K562 (cell line): ENCODE measurements around the gene AMT. TPM values are rescaled to one million over a fixed set of nuclear protein-coding genes. Genes with fewer than 3 reads are reported as not detected.

ENCODE experiments used
- ATAC-seq: fragments of 200-7000 bp; cut with Tn5 transposase; 3 replicates; pipeline ENCODE4 v1.9.1; 2020; ENCODE audit warnings: moderate library complexity
- BruUV-seq: library from RNA; stranded (reverse); fragments of 400-500 nt; replicated peaks from 2 replicates; lab custom pipeline; 2021; lab: Mats Ljungman, UMichigan
- CTCF ChIA-PET: fragments of 300-600 bp; formaldehyde crosslinking; extraction: SDS; loops from one replicate; lab custom pipeline; 2021; ENCODE audit warnings: low intra/inter-chr PET ratio; lab: Yijun Ruan, JAX
- POLR2A ChIA-PET: fragments of 300-600, 350-650 bp; sonication (Branson Sonifier 250); formaldehyde crosslinking; extraction: SDS; loops from one replicate; lab custom pipeline; 2021; ENCODE audit warnings: antibody characterized with exemption, inconsistent platforms; lab: Yijun Ruan, JAX
- DNase-seq, 4 experiments: peaks; one replicate each; pipeline versions ENCODE4 v3.0.0 to v3.0.0-alpha.2; 2011 to 2018; ENCODE audit warnings: low spot score in 3 of 4, mixed read lengths in 3 of 4; ENCODE audit errors: extremely low read depth in 1 of 4
- FAIRE-seq: peaks from 2 replicates; lab custom pipeline; 2011; peaks lifted over from hg19 to GRCh38; lab: Jason Lieb, UNC
- H2AFZ ChIP-seq: 2 replicates; pipeline ENCODE4 v1.6.0; 2011; ENCODE audit warnings: low read depth, low read length, control low read depth, inconsistent platforms
- H3K27ac ChIP-seq: fragments of 200-600 bp; 3 replicates; pipeline ENCODE4 v1.8.0; 2011; ENCODE audit warnings: low read depth, mild to moderate bottlenecking, control low read depth, inconsistent platforms, low read length, moderate library complexity, mixed read lengths; ENCODE audit errors: extremely low read depth
- H3K27me3 ChIP-seq, 2 experiments: fragments of 300-600 bp in 1 of 2; 2 replicates in 1 of 2; 3 replicates in 1 of 2; pipeline versions ENCODE4 v1.6.0 to v1.8.0; 2011; ENCODE audit warnings: inconsistent platforms in 2 of 2, low read length in 2 of 2, mild to moderate bottlenecking in 1 of 2, mixed read lengths in 1 of 2, moderate library complexity in 1 of 2; ENCODE audit not compliant: control insufficient read depth in 2 of 2, insufficient read depth in 2 of 2
- H3K36me3 ChIP-seq: fragments of 300-600 bp; 3 replicates; pipeline ENCODE4 v1.8.0; 2011; ENCODE audit warnings: mild to moderate bottlenecking, low read length, inconsistent platforms; ENCODE audit not compliant: control insufficient read depth, insufficient read depth
- H3K4me1 ChIP-seq, 2 experiments: fragments of 200-600 bp in 1 of 2; replicated peaks in 1 of 2; 2 replicates in 1 of 2; 3 replicates in 1 of 2; pipeline versions ENCODE4 v1.5.1 to v1.8.0; 2011; ENCODE audit warnings: inconsistent platforms in 2 of 2, low read length in 2 of 2, mild to moderate bottlenecking in 1 of 2, mixed read lengths in 1 of 2, moderate library complexity in 1 of 2; ENCODE audit not compliant: control insufficient read depth in 2 of 2, insufficient read depth in 2 of 2
- H3K4me2 ChIP-seq: 2 replicates; pipeline ENCODE4 v1.6.1; 2011; ENCODE audit warnings: low read length, control low read depth, inconsistent platforms, mixed read lengths; ENCODE audit not compliant: insufficient read depth
- H3K4me3 ChIP-seq: fragments of 200-600 bp; sonication (generic), shearing (Covaris generic); 2 replicates; pipeline ENCODE4 v1.5.1; 2016; ENCODE audit warnings: control low read depth, inconsistent platforms
- H3K79me2 ChIP-seq: fragments of 200-600 bp; 3 replicates; pipeline ENCODE4 v1.8.0; 2011; ENCODE audit warnings: low read length, inconsistent platforms; ENCODE audit not compliant: control insufficient read depth, insufficient read depth
- H3K9ac ChIP-seq, 2 experiments: 2 replicates each; pipeline versions ENCODE4 v1.6.0 to v1.6.1; 2011; ENCODE audit warnings: low read depth in 2 of 2, low read length in 2 of 2, control low read depth in 1 of 2, inconsistent platforms in 1 of 2, mild to moderate bottlenecking in 1 of 2, mixed read lengths in 1 of 2; ENCODE audit not compliant: insufficient read depth in 1 of 2
- H3K9me1 ChIP-seq: one replicate; pipeline ENCODE4 v1.6.0; 2011; ENCODE audit warnings: inconsistent platforms, mild to moderate bottlenecking, low read length, moderate library complexity; ENCODE audit not compliant: control insufficient read depth, insufficient read depth
- H3K9me3 ChIP-seq: replicated peaks from 2 replicates; pipeline ENCODE4 v1.5.1; 2011; ENCODE audit warnings: low read depth, low read length, inconsistent platforms; ENCODE audit not compliant: control insufficient read depth, insufficient read depth
- H4K20me1 ChIP-seq: replicated peaks from 2 replicates; pipeline ENCODE4 v1.6.1; 2011; ENCODE audit warnings: low read length, inconsistent platforms, mixed read lengths; ENCODE audit not compliant: control insufficient read depth, insufficient read depth
- ARNT ChIP-seq, 2 experiments: fragments of 450-650 bp; IDR thresholded peaks; 2 replicates each; pipeline ENCODE4 v1.6.1; 2016; ENCODE audit warnings: mild to moderate bottlenecking in 1 of 2
- C11orf30 ChIP-seq: fragments of 450-650 bp; IDR thresholded peaks from 2 replicates; pipeline ENCODE4 v1.6.1; 2016; ENCODE audit warnings: low read depth, mild to moderate bottlenecking
- CBFB ChIP-seq: sonication (generic); formaldehyde crosslinking; IDR thresholded peaks from 2 replicates; pipeline ENCODE4 v1.4.0; 2020; ENCODE audit warnings: mild to moderate bottlenecking, missing genetic modification reagents
- ETS2 ChIP-seq: IDR thresholded peaks from 2 replicates; pipeline ENCODE4 v1.6.1; 2016; ENCODE audit warnings: borderline replicate concordance, missing genetic modification characterization, mild to moderate bottlenecking, moderate library complexity, missing compliant biosample characterization; ENCODE audit not compliant: poor library complexity, severe bottlenecking
- GTF2E2 ChIP-seq: fragments of 200-800 bp; sonication (Bioruptor generic); IDR thresholded peaks from 2 replicates; pipeline ENCODE4 v1.6.1; 2016; ENCODE audit warnings: missing genetic modification characterization, missing compliant biosample characterization
- HOXB6 ChIP-seq: fragments of 250-450 bp; sonication (Bioruptor Pico); IDR thresholded peaks from 2 replicates; pipeline ENCODE4 v1.5.1; 2022; ENCODE audit warnings: mild to moderate bottlenecking, borderline replicate concordance
- KDM5B ChIP-seq: fragments of 200-600 bp; sonication (generic); IDR thresholded peaks from 2 replicates; pipeline ENCODE4 v1.6.1; 2012; ENCODE audit warnings: low read depth, mild to moderate bottlenecking, moderate library complexity, low read length, control low read depth, inconsistent platforms; ENCODE audit not compliant: insufficient replicate concordance
- MAFF ChIP-seq: IDR thresholded peaks from 2 replicates; pipeline ENCODE4 v1.6.1; 2012; ENCODE audit warnings: low read length, improper control_type of control experiment
- MAFG ChIP-seq: fragments of 450-650 bp; conservative IDR thresholded peaks from 2 replicates; pipeline ENCODE4 v1.6.1; 2016; ENCODE audit warnings: missing genetic modification characterization, missing compliant biosample characterization
- MEIS2 ChIP-seq: fragments of 450-650 bp; IDR thresholded peaks from 2 replicates; pipeline ENCODE4 v1.6.1; 2014; ENCODE audit warnings: mild to moderate bottlenecking; ENCODE audit not compliant: partially characterized antibody
- SMC3 ChIP-seq: conservative IDR thresholded peaks from 2 replicates; pipeline ENCODE4 v1.6.1; 2011; ENCODE audit warnings: low read depth, low read length, improper control_type of control experiment; ENCODE audit not compliant: insufficient read depth
- ZBTB17 ChIP-seq: fragments of 450-650 bp; formaldehyde crosslinking; IDR thresholded peaks from 2 replicates; pipeline ENCODE4 v1.4.0; 2020; ENCODE audit warnings: mild to moderate bottlenecking
- ZNF316 ChIP-seq: fragments of 450-650 bp; IDR thresholded peaks from 2 replicates; pipeline ENCODE4 v1.6.1; 2016
- ZNF347 ChIP-seq: fragments of 450-650 bp; formaldehyde crosslinking; IDR thresholded peaks from 2 replicates; pipeline ENCODE4 v1.4.0; 2020; ENCODE audit warnings: low read depth, mild to moderate bottlenecking, moderate library complexity
- WGBS: fragments of 100-300 bp; shearing (Covaris generic); methylation state at CpG from one replicate; pipeline ENCODE4 v1.1.6; 2016; ENCODE audit warnings: low coverage, mixed read lengths; ENCODE audit not compliant: insufficient coverage; ENCODE audit errors: missing lambda C conversion rate; 5-methylcytosine and 5-hydroxymethylcytosine counted together
- in situ Hi-C: fragments of 300-500 bp; cut with MboI; formaldehyde crosslinking; loops from 4 replicates; pipeline ENCODE4 v1.15.0; 2018; ENCODE audit warnings: inconsistent platforms, mixed read lengths
- intact Hi-C: fragments of 100-400 bp; cut with micrococcal nuclease; formaldehyde crosslinking; loops from 2 replicates; pipeline ENCODE4 v1.14.2; 2022
- polyA plus RNA-seq, 8 experiments: library from polyadenylated mRNA; depleted of rRNA in 4 of 8; stranded (reverse) in 5 of 8; unstranded in 3 of 8; fragments of >200 nt; fragmentation: Nextera tagmentation in 2 of 8; fragmentation: Illumina TruSeq in 1 of 8; extraction: Ambion mirVana in 2 of 8; extraction: Trizol in 1 of 8; gene quantifications; 2 replicates each; pipeline versions ENCODE4 v1.2.1 to v1.2.3, GENCODE V29; 2011 to 2014; ENCODE audit warnings: inconsistent platforms in 1 of 8, missing spikeins in 1 of 8
- total RNA-seq, 7 experiments: library from RNA; depleted of rRNA in 6 of 7; stranded (reverse); fragments of >200 nt in 6 of 7; fragmentation: Illumina TruSeq in 2 of 7; extraction: Trizol in 2 of 7; gene quantifications; 2 replicates each; pipeline versions ENCODE4 v1.2.1 to v1.2.3, GENCODE V29; 2011 to 2021; ENCODE audit warnings: low replicate concordance in 1 of 7

AMT gene
- total and polyA plus RNA-seq, 9 of the 15 experiments (the other 6 are each of a cell fraction or from before 2014, with no cell fraction given) = 0.14 to 2.1 (median 0.52) TPM

- Histone ChIP-seq H3K4me2 (0 out of 2 replicates have a peak overlapping the region, but pooled peaks have one; percentile 14), H2AFZ (no peak overlapping the region), H3K36me3 (peaks cover 8% of the 10 kb centered on the region; the same call in 2 of the 3 replicates), H3K9me1 (no peaks in the 10 kb centered on the region), H3K27ac (peak overlapping the region; percentile 61; the same call in 1 of the 3 replicates), H3K27me3 (no peaks in the 10 kb centered on the region), H3K79me2 (peaks cover 90% of the 10 kb centered on the region), H3K4me1 (peaks cover 6 to 15% of the 10 kb centered on the region in 2 experiments; a peak in 4 of 5 replicates), H3K9ac (no peak overlapping the region), H4K20me1 (peaks cover 18% of the 10 kb centered on the region), H3K4me3 (no peak overlapping the region), H3K9me3 (no peaks in the 10 kb centered on the region)
- WGBS = 58% methylated on average over 11 of the region's 11 CpGs
- FAIRE-seq (peak; percentile 40), DNase-seq (no peak), ATAC-seq (no peak)
- intact Hi-C loops (no loop called here), in situ Hi-C loops (no loop called here)
- POLR2A ChIA-PET = interaction anchor here (0.7 kb wide), 1 partner anchor 11 kb away, joined by 4 read pairs; no protein-coding TSS in a partner anchor
- TF ChIP-seq ZBTB17 (no peak), KDM5B (no peak), ETS2 (no peak), MEIS2 (peak; percentile 7)
- BruUV-seq = no TSS peak
- CTCF ChIA-PET = no interaction called here
Measured at GRCh38 chr3:49386056-49386756, 36.1 kb downstream of the AMT start.

- Histone ChIP-seq H3K27me3 (no peaks in the 10 kb centered on the region), H4K20me1 (peaks cover 18% of the 10 kb centered on the region), H3K9ac (no peak overlapping the region), H3K9me3 (no peaks in the 10 kb centered on the region), H3K4me3 (no peak overlapping the region), H3K27ac (no peak overlapping the region), H3K79me2 (peaks cover 91% of the 10 kb centered on the region), H2AFZ (no peak overlapping the region), H3K9me1 (no peaks in the 10 kb centered on the region), H3K4me2 (no peak overlapping the region), H3K36me3 (peaks cover 8% of the 10 kb centered on the region; the same call in 2 of the 3 replicates), H3K4me1 (peaks cover 6 to 15% of the 10 kb centered on the region in 2 experiments; a peak in 4 of 5 replicates)
- WGBS = 91% methylated on average over 1 of the region's 1 CpG
- no TSS peak for BruUV-seq
- TF ChIP-seq ARNT (IDR thresholded peaks at IDR 0.05) (no peak), HOXB6 (CRISPR knock-in tag) (no peak), C11orf30 (peak; percentile 59; the same call in 1 of the 2 replicates), ZNF316 (peak; percentile 69), MAFF (peak; percentile 30; the same call in 1 of the 2 replicates), SMC3 (no peak), MAFG (0 out of 2 replicates have a peak, but pooled peaks have one; percentile 22), ZNF347 (CRISPR knock-in tag) (no peak), CBFB (CRISPR knock-in tag) (no peak), GTF2E2 (no peak)
- intact Hi-C loops (no loop called here), in situ Hi-C loops (no loop called here)
- FAIRE-seq = no peak
- POLR2A ChIA-PET = no interaction called here
- DNase-seq = no peak
- no peak for ATAC-seq
- CTCF ChIA-PET = no interaction called here
Measured at GRCh38 chr3:49385617-49386016, 36.7 kb downstream of the AMT start.
